ENCODE results near the gene EPB41L2.

Gene EPB41L2

DNA sequence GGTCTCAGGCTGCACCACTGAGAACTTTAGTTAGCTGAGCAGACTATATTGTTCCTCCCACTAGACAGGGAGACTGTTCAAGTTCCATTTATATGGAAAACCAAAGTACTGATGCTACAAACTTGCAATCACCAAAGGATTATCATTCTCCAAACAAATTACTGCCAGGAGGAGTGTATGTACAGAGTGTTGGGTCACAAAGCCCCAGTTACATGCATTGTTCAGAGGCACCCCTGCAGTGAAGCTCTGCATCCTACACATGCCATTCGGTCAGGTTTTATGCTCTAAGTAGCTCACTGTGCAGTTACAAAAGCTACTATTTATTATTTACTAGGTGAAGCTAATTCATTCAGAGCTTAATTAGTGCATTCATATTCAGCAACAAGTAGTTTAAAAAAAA is 160.0 kb downstream of the EPB41L2 start:
- DNase-seq = no peak
- intact Hi-C loops (cut with DNase I) = no loop called here

DNA sequence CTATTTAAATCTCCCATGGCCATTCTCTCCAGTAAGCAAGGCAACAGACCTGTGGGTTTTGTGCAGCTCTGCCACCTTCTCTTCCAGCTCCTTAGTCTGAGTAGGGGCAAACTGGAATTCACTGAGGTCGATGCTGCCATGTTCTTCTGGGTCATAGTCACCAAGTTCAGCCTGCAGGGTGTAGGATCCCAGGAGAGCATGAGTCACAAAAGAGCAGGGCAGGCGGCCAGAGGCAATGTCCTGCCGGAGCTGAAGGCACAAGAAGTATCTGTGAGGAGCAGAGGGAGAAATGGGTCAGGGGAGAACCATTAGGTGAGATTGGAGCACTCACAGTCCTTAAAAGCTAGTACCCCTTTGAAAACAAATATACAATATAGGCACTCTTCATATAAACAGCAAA is 162.1 kb downstream of the EPB41L2 start:
- intact Hi-C loops (cut with DNase I) = no loop called here
- DNase-seq = peak in 3 of 42 donors; percentile 33 to 56 (median 38)

DNA sequence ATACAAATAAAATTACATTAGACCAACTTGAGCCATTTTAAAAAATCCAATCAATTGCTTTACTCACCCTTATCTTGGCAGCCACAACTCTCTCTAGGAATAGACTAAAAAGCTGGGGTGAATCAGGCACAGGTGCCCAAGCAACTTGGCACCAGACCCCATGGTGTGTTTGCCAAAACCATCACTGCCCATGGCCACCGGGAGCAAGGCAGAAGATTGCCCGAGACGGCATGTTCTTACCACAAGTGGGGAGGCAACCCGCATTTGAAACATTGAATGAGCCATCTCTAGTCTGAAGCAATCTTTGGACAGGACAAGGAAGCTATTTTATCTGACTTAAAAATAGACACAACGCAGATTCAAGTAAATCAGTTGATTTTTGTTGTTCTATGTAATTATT is 166.8 kb downstream of the EPB41L2 start:
- DNase-seq = peak in 18 of 42 donors; percentile 19 to 83 (median 50)
- intact Hi-C loops (cut with DNase I) = no loop called here

DNA sequence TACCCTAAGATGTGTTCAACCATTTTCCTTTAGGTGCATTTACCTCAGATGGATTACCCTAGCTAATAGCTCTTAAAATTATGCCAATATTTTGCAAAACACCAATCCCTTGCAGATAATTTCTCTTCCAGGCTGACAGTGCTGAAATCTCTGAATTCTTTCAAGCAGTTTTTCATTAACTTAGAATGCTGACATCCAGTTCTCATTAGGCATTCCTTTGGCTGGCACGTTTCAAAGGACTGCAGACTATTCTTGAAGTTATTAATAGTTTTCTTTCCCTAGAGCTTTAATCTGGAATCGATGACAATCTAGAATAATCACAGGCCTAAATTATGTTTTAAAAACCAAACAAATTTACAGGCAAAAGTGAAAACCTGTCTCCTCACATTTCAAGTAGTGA is 167.5 kb downstream of the EPB41L2 start:
- DNase-seq = no peak
- intact Hi-C loops (cut with DNase I) = no loop called here

GRCh38 chr6:130893766-130894165 is 169.3 kb downstream of the EPB41L2 start:
- no peak for DNase-seq
- intact Hi-C loops (cut with DNase I) = no loop called here

- DNase-seq = peak in 6 of 42 donors; percentile 21 to 59 (median 38)
- intact Hi-C loops (cut with DNase I) = no loop called here
These were observed 169.8 kb downstream of the EPB41L2 start for GRCh38 chr6:130893277-130893676.

- intact Hi-C loops (cut with DNase I) = no loop called here
- DNase-seq = no peak
These were observed 172.5 kb downstream of the EPB41L2 start for GRCh38 chr6:130890521-130890971.

DNA sequence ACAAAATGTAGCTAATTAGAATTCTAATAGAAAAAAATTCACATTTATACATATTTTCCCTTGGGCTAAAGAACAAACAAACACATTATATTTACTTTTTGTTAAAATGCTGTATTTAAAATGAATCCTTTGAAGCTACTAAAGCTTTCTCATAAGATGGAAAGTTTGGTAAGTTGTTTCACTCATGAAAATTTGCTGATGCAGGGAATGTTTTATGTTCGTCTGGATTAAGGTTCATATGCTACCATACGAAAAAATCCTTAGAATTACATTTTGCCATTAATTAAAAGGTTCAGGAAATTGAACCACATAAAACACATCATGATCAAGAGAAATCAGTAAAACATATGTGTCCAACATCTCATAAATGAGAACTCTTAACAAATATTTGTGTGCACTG is 173.6 kb downstream of the EPB41L2 start:
- intact Hi-C loops (cut with DNase I) = loop anchor here (5.0 to 10.0 kb wide), 3 partner anchors 173 to 275 kb away; partner anchors contain the start of gene EPB41L2
- DNase-seq = no peak

DNA sequence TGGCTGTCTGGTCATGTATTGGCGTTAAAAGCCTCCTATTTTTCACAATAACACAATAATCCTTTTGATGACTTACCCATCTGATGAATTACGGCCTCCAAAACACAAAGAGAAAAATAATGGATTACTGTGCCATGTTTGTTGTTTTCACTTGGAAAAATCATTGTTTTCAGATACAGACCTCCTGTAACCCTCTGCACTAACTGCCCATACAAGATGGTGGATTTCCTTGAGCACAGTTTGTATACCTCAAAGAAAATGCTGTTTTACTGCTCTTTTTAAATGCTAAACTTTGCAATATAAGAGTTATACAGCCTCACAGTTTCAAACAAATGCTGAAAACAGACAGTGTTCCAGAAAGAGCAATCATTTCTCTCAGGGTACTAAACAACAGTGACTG is 174.8 kb downstream of the EPB41L2 start:
- intact Hi-C loops (cut with DNase I) = loop anchor here (5.0 to 10.0 kb wide), 3 partner anchors 174 to 277 kb away; partner anchors contain the start of gene EPB41L2
- no peak for DNase-seq

- DNase-seq = no peak
- intact Hi-C loops (cut with DNase I) = loop anchor here (5.0 to 10.0 kb wide), 3 partner anchors 175 to 278 kb away; partner anchors contain the start of gene EPB41L2
These were observed 176.1 kb downstream of the EPB41L2 start for GRCh38 chr6:130886966-130887365.

DNA sequence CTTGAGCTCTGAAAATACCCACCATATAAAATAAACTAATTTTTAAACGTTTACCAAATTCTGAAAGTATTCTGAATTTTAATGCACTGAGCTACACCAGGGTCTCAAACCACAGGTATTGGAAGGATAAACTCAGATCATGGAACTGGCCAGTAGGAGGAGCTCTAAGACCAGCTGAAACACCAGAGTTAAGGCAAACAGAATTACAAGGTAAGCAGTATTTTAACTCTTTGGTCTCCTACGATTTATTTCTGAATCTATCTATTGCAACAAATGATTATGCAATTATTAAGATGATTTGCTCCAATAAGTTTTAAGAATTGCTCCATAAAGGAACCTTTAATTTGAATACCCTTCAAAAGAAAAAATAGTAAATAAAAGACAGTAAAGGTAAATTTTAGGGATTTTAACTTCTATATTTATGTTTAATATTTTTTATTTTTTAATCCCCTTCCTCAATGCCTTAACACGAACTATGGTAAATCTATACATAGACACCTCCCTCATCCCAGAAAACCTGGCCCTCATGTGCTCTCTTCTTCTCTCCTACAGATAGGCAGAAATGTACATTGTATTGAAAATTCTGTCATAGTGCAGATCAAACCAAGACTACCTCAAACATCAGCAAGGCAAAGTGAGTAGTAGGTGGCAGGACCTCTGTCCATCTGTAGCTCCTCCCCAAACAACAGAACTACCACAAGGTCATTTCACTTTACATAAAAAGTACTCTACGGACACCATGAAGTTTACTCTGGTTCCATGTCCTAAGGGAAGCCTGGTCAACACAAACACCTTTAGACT is 177.5 kb downstream of the EPB41L2 start:
- DNase-seq = peak in 38 of 42 donors; percentile 12 to 94 (median 78)
- intact Hi-C loops (cut with DNase I) = loop anchor here (5.0 to 10.0 kb wide), 3 partner anchors 177 to 279 kb away; partner anchors contain the start of gene EPB41L2

DNA sequence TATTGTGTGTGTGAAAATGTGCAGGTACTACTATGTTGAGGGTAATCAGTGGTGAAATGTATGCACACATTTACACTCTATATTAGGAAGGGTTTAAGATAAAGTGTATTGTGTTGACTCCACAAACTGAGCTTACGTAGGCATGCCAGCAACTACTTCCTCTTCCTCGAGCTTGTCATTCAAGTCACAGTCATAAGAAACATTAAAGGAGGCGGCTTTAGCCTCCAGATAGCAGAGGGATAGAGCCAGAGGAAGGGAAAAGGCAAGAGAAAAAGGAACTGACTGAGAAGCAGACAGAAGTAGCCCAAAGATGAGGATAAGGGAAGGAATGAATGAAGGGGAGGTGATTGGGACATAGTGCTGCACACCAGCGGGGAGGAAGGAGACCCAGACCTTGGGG is 180.7 kb downstream of the EPB41L2 start:
- DNase-seq = no peak
- intact Hi-C loops (cut with DNase I) = loop anchor here (10.0 kb wide), 1 partner anchor 282 kb away; no protein-coding TSS in a partner anchor

DNA sequence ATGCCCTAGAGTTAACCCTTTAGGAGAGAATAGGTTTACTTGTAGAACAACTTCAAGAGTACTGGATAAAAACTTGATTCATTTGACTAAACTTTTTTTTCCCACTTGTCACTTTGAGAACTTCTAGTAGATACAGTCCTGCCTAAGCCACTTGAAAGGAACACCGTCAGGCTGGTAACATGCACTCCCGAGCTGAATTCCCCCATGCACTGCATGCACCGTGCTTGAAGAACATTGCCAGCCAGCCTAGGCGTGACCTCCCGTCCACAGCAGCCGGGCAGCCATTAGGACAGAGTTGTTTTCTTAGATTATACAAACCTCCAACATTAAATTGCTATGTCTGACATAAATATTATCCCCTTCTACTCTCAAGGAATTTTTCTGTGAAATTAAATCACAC is 183.2 kb downstream of the EPB41L2 start:
- intact Hi-C loops (cut with DNase I) = loop anchor here (10.0 kb wide), 1 partner anchor 285 kb away; no protein-coding TSS in a partner anchor
- DNase-seq = no peak

DNA sequence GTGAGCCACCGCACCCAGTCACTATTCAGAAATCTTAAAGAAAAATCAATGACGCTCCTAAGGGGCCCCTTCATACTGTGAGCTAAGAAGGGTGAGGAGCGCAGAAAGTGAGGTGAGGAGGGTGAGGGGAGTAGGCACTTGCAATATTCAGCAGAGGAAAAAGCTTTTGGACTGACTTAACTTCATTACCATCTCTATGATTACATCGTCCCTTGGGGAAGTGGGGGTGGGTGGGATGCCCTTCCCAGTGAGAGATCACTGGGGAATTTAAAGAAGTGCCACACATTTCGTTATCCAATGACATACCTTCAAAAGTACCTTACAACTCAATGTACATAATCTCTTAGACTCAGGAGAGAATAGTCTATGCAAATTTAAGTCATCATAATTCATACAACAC is 189.3 kb downstream of the EPB41L2 start:
- intact Hi-C loops (cut with DNase I) = no loop called here
- DNase-seq = no peak

- peak; percentile 38 to 92 (median 80) for DNase-seq
- intact Hi-C loops (cut with DNase I) = no loop called here
These were observed 190.6 kb downstream of the EPB41L2 start for GRCh38 chr6:130872250-130873095.

DNA sequence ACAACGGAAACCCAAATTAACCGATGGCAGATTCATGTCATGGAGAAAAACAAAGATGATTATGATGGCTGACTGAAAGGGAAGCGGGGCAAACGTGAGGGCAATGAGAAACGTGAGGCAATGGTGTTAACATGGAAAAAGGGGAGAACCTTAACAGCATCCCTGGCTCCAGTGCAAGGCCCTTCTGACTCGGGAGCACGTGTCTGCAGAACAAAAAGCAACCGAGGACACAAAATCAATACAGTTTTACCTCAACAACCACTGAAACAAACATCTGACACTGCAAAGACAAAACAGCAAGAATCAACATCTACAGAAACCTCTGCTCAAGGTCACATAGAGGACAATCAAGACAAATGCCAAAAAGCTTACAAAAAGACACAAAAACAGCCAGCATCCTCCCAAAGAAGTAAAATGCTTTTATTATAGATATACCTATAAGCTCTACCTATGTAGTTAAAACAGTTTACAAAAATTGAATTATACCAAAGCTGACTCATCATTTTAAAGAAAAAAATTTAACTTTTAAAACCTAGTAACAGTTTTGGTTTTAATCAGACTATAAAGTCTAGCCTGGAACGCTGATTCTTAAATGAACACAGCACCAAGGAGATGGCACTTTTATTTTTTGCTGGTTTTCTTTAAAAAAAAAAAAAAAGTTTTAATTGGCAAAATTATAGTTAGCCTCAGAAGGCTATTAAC is 192.7 kb downstream of the EPB41L2 start:
- DNase-seq = no peak
- intact Hi-C loops (cut with DNase I) = no loop called here

- DNase-seq = no peak
- intact Hi-C loops (cut with DNase I) = no loop called here
These were observed 193.4 kb downstream of the EPB41L2 start for GRCh38 chr6:130869681-130870080.

DNA sequence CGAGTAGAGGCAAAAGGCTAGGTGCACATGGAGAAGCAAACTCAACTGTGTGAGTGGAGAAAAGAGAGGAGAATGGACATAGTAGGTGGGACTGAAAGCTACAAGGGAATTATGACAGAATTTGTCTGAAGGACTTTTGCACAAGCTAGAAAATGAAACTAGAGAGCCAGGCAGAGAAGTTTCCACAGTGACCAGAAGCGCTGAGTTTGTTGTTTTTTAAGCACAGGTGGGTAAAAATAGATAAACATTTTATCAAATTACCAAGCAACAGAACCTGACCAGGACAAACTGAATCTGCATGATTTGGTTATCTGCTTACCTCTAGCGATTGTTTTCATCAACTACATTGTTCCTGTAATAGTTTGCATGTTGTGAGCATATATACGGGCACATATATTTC is 197.3 kb downstream of the EPB41L2 start:
- intact Hi-C loops (cut with DNase I) = no loop called here
- no peak for DNase-seq

DNA sequence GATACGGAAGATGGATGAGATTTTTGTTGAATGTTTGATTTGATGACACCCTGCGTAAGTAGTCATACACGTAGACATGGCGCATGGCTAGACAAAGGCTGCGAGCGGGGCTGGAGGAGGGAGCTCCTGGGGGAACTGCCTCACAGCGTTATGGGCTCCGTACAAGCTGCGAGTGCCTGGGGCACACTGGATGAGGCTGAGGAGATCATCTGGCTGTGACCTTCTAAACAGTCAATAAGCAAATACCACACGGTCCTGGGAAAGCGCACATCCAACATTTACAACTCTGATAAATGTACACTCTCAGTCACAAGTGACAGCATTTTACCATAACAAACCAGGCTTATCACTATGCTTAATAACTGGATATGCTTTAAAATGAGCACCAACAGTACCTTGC is 198.7 kb downstream of the EPB41L2 start:
- intact Hi-C loops (cut with DNase I) = no loop called here
- DNase-seq = no peak

Measured in head of caudate nucleus (tissue), 42 donors.